Activated CD4-positive, alpha-beta T cell treated with anti-CD3 and anti-CD28 coated beads, Interleukin-2, amount 50 U/mL, for 1 hour (primary cell): ENCODE data around the gene GLT1D1.

Source experiments
- DNase-seq: peaks from one replicate; pipeline ENCODE4 v3.0.0-alpha.2; 2020

Gene GLT1D1

DNA sequence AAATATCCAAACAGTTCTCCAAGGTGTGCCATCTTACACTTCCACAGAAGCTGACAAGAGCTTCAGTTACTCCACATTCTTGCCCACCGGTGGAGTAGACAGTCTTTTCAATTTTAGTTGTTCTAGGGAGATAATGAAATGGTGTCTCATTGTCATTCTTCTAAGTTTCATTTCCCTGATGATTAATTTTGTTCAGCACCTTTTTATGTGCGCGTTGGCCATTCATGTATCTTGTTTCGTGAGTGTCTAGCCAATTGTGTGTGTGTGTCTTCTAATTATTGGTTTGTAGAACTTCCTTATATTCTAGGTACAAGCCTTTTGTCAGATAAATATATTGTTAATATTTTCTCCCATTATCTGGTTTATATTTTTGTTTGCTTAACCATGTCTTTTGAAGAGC, 63.1 kb downstream of the GLT1D1 start:
- no peak for DNase-seq

DNA sequence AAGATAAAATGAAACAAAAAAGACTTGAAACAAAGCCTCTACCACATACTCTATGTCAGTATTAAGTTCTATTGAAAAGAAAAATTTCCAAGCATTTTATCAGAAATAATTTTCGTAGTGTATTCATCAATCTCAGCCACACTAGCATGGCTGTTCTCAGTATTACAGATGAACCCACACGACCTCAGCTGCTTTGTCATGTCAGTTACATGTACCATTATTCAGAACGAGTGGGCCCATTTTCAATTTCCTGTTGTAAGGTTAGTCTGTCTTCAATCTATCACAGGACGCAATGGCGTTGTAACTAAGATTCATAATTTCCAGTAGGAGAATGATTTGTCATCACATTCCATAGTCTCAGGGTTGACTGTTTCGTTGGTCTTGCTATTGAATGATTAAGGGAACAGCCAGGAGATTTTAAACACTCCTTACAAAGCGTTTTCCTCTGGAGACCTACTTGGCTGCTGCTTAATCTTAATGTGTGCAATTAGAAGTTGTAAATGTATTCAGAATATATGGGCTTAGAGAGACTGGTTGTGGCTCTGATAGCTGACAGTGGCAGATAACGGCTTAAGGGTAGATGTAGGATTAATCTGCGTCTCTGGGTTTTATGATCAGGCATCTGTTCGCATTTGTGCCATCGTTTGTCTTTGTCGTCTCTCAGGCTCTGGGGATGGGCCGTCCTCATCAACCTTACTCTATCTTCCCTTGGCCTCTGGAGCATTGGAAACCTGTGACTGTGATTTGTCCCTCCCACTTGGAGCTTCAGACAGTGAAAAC, 65.4 kb downstream of the GLT1D1 start:
- DNase-seq: no peak

GRCh38 chr12:128920468-128920867, 67.2 kb downstream of the GLT1D1 start:
- DNase-seq: no peak

GRCh38 chr12:128928361-128928760, 75.1 kb downstream of the GLT1D1 start:
- no peak for DNase-seq

- DNase-seq: no peak
Observed at GRCh38 chr12:128929057-128929456, 75.8 kb downstream of the GLT1D1 start.

GRCh38 chr12:128930606-128931005, 77.3 kb downstream of the GLT1D1 start:
- no peak for DNase-seq

- DNase-seq: no peak
Observed at GRCh38 chr12:128932521-128932920, 79.2 kb downstream of the GLT1D1 start.

GRCh38 chr12:128933039-128933438, 79.8 kb downstream of the GLT1D1 start:
- no peak for DNase-seq

- no peak for DNase-seq
Observed at GRCh38 chr12:128933926-128934325, 80.6 kb downstream of the GLT1D1 start.

GRCh38 chr12:128938886-128939285, 85.6 kb downstream of the GLT1D1 start:
- DNase-seq: no peak

DNA sequence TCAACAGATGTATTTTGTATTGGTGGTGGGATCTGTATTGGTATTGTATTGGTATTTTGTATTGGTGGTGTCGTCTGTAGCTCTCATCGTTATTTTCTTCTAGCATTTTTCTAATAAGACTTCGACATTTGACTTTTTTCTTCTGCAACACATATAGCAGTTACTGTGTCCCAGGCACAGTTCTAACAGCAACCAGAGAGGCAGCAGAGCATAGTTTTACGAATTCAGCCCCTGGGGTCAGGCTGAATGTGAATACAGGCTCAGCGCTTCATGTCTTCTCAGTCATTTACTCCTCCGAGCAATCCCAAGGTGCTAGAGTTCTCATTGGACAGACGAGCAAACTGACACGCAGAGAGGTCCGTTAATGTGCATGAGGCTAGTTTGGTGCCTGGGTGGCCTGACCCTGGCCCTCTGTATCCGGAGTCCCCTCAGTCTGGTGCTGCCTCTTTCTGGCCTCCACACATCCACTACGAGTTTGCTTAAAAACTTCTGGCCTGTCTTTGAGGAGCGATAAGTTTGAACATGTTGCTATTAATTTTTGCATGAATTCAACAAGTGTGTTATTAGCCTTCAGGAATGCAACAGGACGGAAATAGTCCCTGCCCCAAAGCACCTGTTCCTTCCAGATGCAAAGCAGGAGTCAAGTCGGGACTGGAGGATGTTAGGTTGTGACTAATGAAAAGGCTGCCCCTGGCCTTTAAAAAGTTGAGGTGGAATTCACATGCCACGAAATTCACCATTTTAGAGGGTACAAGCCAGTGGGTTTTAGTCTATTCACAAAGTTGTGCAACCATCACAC, 87.0 kb downstream of the GLT1D1 start:
- no peak for DNase-seq

DNA sequence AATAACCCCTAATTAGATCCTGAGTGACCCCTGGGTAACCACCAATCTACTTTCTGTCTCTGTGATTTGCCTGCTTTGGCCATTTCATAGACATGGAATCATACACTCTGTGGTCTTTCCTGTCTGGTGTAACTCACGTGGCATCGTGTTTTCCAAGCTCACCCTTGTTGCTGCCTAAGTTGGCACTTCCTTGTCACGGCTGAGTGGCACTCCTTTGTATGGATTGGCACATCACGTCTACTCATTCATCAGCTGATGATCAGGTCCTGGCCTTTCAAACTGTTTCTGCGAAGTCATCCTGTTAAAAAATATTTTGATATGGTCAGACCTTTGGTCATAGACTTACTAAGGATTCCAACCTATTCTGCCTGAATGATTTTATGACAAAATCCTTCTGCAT, 87.7 kb downstream of the GLT1D1 start:
- no peak for DNase-seq

GRCh38 chr12:128942960-128943477, 89.7 kb downstream of the GLT1D1 start:
- no peak for DNase-seq

GRCh38 chr12:128944956-128945355, 91.7 kb downstream of the GLT1D1 start:
- no peak for DNase-seq

- DNase-seq: no peak
Observed at GRCh38 chr12:128947209-128947608, 93.9 kb downstream of the GLT1D1 start.

GRCh38 chr12:128949086-128949485, 95.8 kb downstream of the GLT1D1 start:
- no peak for DNase-seq

DNA sequence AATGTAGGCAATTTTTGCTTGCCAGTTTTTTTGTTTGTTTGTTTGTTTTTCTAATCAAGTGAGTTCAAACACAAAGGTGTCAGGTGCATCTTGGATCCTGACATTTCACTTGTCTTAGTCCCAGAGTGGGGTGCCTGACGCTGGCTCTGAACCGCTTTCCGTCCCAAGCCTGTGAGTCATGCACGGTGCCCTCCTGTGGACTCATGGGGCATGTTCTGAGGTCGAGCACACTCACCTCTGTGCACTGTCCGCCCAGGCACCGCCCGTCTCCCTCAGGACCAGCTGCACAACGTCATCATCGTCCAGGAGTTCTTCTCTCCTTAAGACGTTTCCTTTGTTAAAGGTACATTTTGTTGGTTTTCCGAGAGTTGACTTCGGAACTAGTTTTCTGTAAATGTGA, 98.2 kb downstream of the GLT1D1 start:
- DNase-seq: no peak

DNA sequence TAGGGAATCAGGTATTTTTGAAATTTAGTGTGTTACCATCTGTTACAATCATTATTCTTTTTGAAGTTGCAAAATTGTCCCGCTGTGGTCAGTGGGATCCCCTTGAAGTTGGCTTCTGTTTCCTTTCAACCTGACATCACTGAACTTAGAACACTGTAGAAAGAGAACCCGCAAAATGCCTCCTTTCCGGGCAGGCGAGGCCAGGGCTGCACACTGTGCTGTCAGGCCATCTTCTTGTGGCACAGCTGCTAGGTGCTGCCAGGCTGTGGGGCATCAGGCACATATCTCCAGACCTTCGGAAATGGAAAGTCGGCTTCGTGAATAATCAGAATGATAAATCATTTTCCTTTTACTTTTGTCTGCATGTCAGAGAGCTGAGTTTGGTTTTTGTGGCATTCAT, 103.5 kb downstream of the GLT1D1 start:
- DNase-seq: no peak

- no peak for DNase-seq
Observed at GRCh38 chr12:128959901-128960300, 106.6 kb downstream of the GLT1D1 start.

GRCh38 chr12:128961308-128961902, 108.1 kb downstream of the GLT1D1 start:
- no peak for DNase-seq

DNA sequence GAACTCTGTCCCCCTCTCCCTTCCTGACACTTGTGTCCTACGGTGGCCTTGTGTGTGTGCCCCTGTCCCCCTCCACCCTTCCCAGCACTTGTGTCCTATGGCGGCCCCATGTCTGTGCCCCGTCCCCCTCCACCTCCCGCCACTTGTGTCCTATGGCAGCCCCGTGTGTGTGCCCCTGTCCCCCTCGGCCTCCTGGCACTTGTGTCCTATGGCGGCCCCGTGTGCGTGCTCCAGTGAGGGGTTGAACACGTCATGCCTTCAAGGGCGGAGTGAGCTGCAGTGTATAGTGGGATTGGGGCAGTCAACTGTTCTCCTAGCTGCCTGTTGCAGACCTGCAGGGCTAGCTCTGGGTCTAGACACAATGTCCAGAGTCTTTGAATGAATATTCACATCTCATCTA, 108.7 kb downstream of the GLT1D1 start:
- DNase-seq: no peak

GRCh38 chr12:128966203-128966810, 113.0 kb downstream of the GLT1D1 start:
- no peak for DNase-seq

DNA sequence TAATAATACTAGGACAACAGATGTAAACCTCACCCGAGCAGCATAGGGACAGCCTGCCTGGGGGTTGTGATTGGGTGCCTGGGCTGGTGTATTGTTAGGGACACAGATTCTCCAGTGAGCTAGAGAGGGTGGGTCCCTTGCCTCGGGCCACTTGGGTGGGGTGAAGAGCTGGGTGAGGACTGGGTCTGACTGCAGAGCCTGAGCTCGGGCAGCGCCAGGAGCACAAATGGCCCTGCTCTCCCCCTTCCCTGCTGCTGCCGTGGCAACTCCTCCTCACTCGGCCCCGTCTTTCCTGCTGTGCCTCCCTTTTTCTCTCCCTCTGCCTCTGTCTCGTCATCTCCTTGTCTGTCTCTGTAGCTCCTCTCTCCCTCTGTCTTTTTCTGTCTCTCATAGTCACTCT, 115.4 kb downstream of the GLT1D1 start:
- no peak for DNase-seq
